Measurements from ENCODE around the gene ARAF.

Gene ARAF

GRCh38 chrX:47585273-47585672 is 24.3 kb downstream of the ARAF start:
- H3K4me3 ChIP-seq (ENCODE audit: control insufficient read depth, low read depth, low read length), result peak overlapping the region; percentile 12
- no peak for TF ChIP-seq CTCF (conservative IDR thresholded peaks at IDR 0.05; ENCODE audit: control insufficient read depth, insufficient read depth, low read depth, low read length)
- DNase-seq (ENCODE audit: low read depth), result no peak

GRCh38 chrX:47586043-47586787 is 25.2 kb downstream of the ARAF start:
- TF ChIP-seq CTCF (conservative IDR thresholded peaks at IDR 0.05; ENCODE audit: control insufficient read depth, insufficient read depth, low read depth, low read length), result no peak
- DNase-seq (ENCODE audit: low read depth), result no peak
- no peak overlapping the region for H3K4me3 ChIP-seq (ENCODE audit: control insufficient read depth, low read depth, low read length)

- DNase-seq (ENCODE audit: low read depth), result peak; percentile 56
- no peak for TF ChIP-seq CTCF (conservative IDR thresholded peaks at IDR 0.05; ENCODE audit: control insufficient read depth, insufficient read depth, low read depth, low read length)
- H3K4me3 ChIP-seq (ENCODE audit: control insufficient read depth, low read depth, low read length), result no peak overlapping the region
Observed at GRCh38 chrX:47587091-47587891, 26.3 kb downstream of the ARAF start.

- TF ChIP-seq CTCF (conservative IDR thresholded peaks at IDR 0.05; ENCODE audit: control insufficient read depth, insufficient read depth, low read depth, low read length), result no peak
- H3K4me3 ChIP-seq (ENCODE audit: control insufficient read depth, low read depth, low read length), result no peak overlapping the region
- DNase-seq (ENCODE audit: low read depth), result peak; percentile 32
Observed at GRCh38 chrX:47587906-47588735, 27.1 kb downstream of the ARAF start.

GRCh38 chrX:47590984-47591383 is 30.0 kb downstream of the ARAF start:
- H3K4me3 ChIP-seq (ENCODE audit: control insufficient read depth, low read depth, low read length), result no peak overlapping the region
- no peak for TF ChIP-seq CTCF (conservative IDR thresholded peaks at IDR 0.05; ENCODE audit: control insufficient read depth, insufficient read depth, low read depth, low read length)

GRCh38 chrX:47593522-47593921 is 32.5 kb downstream of the ARAF start:
- no peak overlapping the region for H3K4me3 ChIP-seq (ENCODE audit: control insufficient read depth, low read depth, low read length)
- no peak for DNase-seq (ENCODE audit: low read depth)
- TF ChIP-seq CTCF (conservative IDR thresholded peaks at IDR 0.05; ENCODE audit: control insufficient read depth, insufficient read depth, low read depth, low read length), result no peak

More at GRCh38 chrX:47590984-47591383, 30.0 kb downstream of the ARAF start:
- no peak for DNase-seq (ENCODE audit: low read depth)
